Ectodermal cell (in vitro differentiated cells): ENCODE data around the gene AMIGO1.

ENCODE experiments used
- H3K27ac ChIP-seq: 2 replicates; pipeline ENCODE4 v1.7.0; 2013; ENCODE audit warnings: mild to moderate bottlenecking, low read depth, low read length; ENCODE audit not compliant: insufficient read depth, poor library complexity, severe bottlenecking
- H3K27me3 ChIP-seq: 2 replicates; pipeline ENCODE4 v1.7.0; 2013; ENCODE audit warnings: mild to moderate bottlenecking, low read length; ENCODE audit not compliant: insufficient read depth, control insufficient read depth, poor library complexity, severe bottlenecking
- H3K36me3 ChIP-seq: one replicate; pipeline ENCODE4 v1.7.0; 2013; ENCODE audit warnings: low read length; ENCODE audit not compliant: control insufficient read depth, insufficient read depth
- H3K4me1 ChIP-seq: one replicate; pipeline ENCODE4 v1.7.0; 2013; ENCODE audit warnings: low read length; ENCODE audit not compliant: control insufficient read depth, insufficient read depth
- H3K4me3 ChIP-seq: 2 replicates; pipeline ENCODE4 v1.7.0; 2013; ENCODE audit warnings: low read depth, low read length, control low read depth; ENCODE audit not compliant: insufficient read depth
- H3K9me3 ChIP-seq: 2 replicates; pipeline ENCODE4 v1.7.0; 2013; ENCODE audit warnings: mild to moderate bottlenecking, low read length, moderate library complexity; ENCODE audit not compliant: control insufficient read depth
- WGBS, 2 experiments: methylation state at CpG; one replicate each; pipeline ENCODE4 v1.1.7; 2013; ENCODE audit warnings: missing lambda C conversion rate in 2 of 2; 5-methylcytosine and 5-hydroxymethylcytosine counted together

Gene AMIGO1

DNA sequence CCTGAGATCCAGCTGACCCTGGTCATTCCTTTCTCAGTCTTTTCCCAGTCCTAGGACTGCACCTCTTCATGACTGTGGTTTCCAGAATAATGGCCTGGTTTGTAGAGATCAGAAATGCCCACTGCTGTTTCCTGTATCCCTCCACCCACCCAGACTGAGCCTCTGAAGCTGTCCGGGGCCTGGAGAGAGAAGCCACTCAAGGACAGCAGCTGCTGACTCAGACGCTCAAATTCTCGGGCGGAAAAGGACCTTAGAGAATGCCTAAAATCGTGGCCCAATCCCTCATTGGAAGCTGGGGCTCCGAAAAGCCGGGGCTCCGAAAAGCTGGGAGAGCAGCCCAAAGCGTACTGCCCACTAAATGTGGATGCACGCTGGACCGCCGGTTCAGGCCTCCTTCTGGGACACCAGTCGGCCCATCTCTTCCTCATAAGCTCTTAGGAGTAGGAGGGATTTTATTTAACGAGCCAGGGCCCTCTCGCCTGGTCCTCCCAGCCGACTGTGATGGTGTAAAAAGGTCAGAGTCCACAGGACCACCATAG lies 22.4 kb upstream of the AMIGO1 start:
- Histone ChIP-seq H3K36me3 (no peaks in the 10 kb centered on the region), H3K27me3 (no peaks in the 10 kb centered on the region), H3K4me1 (peaks cover 18% of the 10 kb centered on the region), H3K4me3 (no peak overlapping the region), H3K27ac (no peak overlapping the region), H3K9me3 (no peaks in the 10 kb centered on the region)
- WGBS, 2 experiments: 70% methylated on average over 16 of the region's 16 CpGs

DNA sequence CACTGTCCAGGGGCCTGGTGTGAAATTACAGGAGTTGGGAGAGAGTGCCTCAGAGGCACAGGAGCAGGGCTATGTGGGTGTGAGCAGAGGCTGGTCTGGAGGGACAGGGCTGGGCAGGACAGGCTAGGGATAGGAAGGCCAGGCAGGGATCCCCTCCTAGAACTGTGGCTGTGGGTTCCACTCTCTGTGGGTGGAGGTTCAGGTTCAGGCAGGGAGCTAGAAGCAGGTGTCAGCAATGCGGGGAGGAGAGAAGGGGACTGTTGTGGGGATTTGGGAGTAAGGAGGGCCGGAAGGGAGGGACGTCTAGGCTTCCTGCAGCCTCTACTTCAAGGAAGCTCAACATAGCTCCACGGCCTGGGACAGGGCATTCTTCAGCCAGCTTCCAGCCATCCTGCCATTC lies 21.9 kb upstream of the AMIGO1 start:
- 89 to 92% methylated on average over 4 of the region's 4 CpGs for WGBS, 2 experiments
- Histone ChIP-seq H3K27me3 (no peaks in the 10 kb centered on the region), H3K36me3 (no peaks in the 10 kb centered on the region), H3K4me3 (no peak overlapping the region), H3K27ac (no peak overlapping the region), H3K4me1 (peaks cover 18% of the 10 kb centered on the region), H3K9me3 (no peaks in the 10 kb centered on the region)

DNA sequence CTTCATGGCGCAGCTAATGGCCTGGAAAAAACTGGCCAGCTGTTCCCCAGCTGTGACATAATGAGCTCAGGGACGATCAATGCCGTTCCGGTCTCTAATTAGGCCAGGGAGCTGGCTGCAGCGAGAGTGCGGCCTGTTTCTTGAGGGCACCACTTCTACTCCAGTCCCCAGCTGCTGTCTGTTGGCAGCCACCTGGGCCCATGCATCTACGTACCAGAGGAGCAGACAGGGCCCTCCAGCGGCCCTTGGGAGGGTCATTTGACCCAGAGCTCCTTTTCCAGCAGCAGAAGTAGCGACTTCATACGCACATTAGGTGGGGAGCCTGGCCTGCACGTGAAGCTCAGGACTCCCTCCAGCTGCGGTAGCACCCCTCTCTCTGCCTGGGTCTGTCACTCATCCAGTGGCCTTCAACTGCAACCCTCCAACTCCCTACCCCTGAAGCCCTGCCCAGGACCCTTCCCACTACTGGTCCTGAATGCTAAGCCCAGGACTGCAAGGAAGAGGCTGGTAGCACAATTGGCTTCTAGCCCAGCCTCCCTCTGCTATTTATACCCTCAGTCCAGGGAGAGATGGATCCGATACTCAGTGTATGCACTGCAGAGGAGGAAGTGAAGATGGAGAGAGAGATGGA lies 21.0 kb upstream of the AMIGO1 start:
- Histone ChIP-seq H3K36me3 (no peaks in the 10 kb centered on the region), H3K27me3 (no peaks in the 10 kb centered on the region), H3K4me1 (peaks cover 11% of the 10 kb centered on the region), H3K27ac (no peak overlapping the region), H3K9me3 (no peaks in the 10 kb centered on the region), H3K4me3 (no peak overlapping the region)
- 82 to 85% methylated on average over 13 of the region's 13 CpGs for WGBS, 2 experiments

DNA sequence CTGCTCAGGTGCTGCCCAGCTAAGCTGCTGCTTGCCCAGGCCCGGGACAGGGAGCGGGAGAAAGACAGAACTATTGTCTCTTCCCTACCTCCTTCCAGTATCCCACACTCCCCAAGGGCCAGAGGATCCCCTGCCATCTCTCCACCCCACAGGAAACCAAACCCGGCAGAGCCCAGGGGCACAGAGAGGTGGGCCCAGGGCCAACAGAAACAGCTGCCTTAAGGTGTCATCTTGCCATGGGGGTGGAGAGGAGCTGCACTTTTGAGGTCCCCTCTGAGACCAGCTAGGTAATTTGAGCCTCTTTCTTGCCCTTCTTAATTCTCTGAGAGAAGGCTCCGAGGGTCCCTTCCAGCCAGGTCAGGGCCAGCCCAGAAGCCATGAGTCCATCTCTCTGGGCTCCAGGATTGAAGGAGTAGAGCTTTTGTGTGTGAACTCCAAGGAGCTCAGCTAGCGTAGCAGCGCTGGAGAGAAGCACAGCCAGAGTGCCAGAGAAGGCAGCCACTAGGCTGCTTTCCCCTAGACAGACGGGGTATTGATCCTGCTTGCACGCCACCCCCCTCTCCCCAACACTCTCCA lies 20.4 kb upstream of the AMIGO1 start:
- H3K4me3 ChIP-seq: no peak overlapping the region
- no peaks in the 10 kb centered on the region for H3K9me3 ChIP-seq
- WGBS, 2 experiments: 80 to 82% methylated on average over 8 of the region's 8 CpGs
- H3K4me1 ChIP-seq: peaks cover 9% of the 10 kb centered on the region
- H3K27me3 ChIP-seq: no peaks in the 10 kb centered on the region
- H3K27ac ChIP-seq: no peak overlapping the region
- no peaks in the 10 kb centered on the region for H3K36me3 ChIP-seq

DNA sequence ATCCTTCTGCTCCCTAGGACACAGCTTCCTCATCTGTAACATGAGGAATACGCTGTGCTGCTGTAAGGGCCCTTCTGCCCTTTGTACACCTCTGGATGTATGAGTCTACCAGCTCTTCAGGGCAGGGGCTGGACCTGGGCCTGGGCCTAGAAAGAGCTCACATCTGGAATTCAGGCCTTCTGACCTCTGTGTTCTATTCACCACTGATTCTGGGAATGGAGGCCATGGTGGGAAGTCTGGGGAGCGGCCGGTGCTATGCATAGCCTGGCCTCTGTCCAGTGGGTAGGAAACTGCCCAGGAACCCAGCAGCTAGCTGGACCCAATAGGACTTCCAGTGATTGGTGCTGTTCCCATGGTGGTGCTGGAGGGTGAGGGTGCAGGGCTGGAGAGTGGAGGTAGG lies 19.2 kb upstream of the AMIGO1 start:
- 95 to 96% methylated on average over 3 of the region's 3 CpGs for WGBS, 2 experiments

DNA sequence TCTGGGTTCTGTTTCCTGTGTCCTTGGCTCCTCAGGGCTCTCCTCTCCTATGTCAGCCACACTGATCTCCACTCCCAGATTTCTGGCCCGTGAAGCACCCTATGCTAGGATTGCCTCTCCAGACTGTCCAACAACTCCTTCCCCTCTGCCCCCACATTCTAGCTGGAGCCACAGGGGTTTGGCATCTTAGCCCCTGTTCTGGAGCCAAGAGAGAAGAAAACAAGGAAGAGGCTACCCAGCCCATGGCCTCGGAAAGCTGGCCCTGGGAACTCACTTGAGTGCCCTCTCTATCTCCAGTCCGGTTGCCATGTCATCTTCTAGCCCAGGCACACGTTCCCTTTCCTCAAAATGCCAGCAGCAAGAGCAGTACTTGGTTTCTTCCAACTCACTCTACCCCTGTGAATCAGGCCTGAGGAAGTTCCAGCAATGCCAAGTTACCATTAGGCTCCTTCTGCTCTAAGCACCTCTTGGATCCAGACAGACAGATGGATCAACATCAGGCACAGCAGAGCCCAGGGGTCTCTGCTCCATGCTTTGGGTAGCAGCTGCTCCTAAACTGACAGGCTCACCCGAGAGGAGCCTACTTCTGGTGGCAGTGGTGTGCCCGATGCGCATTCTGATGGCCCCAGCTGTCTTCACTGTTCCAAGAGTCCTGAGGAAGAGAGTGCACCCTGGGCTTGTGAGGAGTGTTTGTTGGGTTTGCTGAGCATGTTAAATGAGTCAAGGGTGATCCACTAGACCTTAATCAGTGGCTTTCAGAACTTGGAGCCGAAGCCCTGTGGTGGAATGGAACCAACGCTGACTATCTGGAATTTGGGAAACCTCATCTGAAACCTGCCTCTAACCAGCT lies 18.5 kb upstream of the AMIGO1 start:
- Histone ChIP-seq H3K27me3 (no peaks in the 10 kb centered on the region), H3K36me3 (no peaks in the 10 kb centered on the region)
- WGBS, 2 experiments: 90 to 91% methylated on average over 9 of the region's 9 CpGs

More for the DNA sequence above, 19.2 kb upstream of the AMIGO1 start:
- Histone ChIP-seq H3K4me3 (no peak overlapping the region), H3K9me3 (no peaks in the 10 kb centered on the region), H3K27me3 (no peaks in the 10 kb centered on the region), H3K36me3 (no peaks in the 10 kb centered on the region), H3K27ac (no peak overlapping the region), H3K4me1 (peaks cover 9% of the 10 kb centered on the region)

DNA sequence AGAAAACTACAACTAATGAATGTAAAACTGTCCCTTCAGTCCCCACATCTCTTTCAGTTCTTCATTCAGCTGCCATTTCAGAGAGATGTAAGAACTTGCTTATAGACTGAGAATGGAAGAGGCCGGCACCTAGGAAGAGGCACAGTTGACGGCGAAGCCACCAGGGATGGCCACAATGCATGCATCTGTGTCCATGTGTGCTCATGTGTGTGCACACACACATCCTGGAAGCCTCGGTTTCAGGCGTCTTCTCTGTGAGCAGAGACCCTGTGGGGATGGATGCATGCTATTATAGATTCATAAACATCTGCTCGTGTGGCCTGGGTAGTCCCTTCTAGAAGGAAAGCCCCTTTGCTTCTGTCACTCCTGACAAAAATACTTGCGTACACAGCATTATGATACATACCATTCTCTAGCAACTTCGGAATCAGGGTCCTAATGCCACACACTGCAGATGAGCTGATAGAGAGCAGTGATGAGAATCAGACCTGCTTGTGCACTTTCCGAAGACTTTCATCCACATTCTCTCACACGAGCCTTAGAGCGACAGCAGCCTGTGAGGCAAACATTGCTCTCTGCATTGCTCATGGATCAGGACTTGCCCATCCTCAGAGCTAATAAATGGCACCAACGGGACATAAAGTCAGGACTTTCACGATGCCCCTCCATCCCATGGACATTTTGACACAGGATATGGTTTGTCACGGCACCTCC lies 17.7 kb upstream of the AMIGO1 start:
- WGBS, 2 experiments: 89 to 94% methylated on average over 14 of the region's 14 CpGs
- Histone ChIP-seq H3K4me3 (no peak overlapping the region), H3K27ac (no peak overlapping the region), H3K9me3 (no peaks in the 10 kb centered on the region), H3K27me3 (no peaks in the 10 kb centered on the region), H3K36me3 (no peaks in the 10 kb centered on the region), H3K4me1 (peaks cover 9% of the 10 kb centered on the region)

More for the DNA sequence above, 18.5 kb upstream of the AMIGO1 start:
- no peak overlapping the region for H3K27ac ChIP-seq
- H3K9me3 ChIP-seq: no peaks in the 10 kb centered on the region
- H3K4me1 ChIP-seq: peaks cover 9% of the 10 kb centered on the region
- no peak overlapping the region for H3K4me3 ChIP-seq

DNA sequence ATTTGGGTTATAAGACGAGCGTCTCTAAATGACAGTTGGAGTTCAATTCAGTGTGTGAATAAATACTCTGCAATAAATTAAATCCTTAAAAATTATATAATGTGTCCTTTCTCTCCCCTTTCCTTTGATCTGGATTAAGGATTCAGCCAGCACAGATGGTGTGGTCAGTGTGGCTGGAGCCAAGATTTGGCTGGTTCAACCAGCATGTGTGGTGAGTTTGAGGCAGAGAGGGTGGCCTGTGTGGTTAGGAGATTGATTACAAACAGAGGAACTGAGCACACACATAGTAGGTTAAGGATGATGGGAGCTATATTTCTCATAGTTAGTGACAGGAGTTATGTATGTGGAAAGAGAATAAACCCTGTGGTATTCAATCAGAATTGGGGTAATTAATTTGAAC lies 14.2 kb upstream of the AMIGO1 start:
- H3K36me3 ChIP-seq: no peaks in the 10 kb centered on the region
- no peak overlapping the region for H3K4me3 ChIP-seq
- H3K27me3 ChIP-seq: no peaks in the 10 kb centered on the region
- no peaks in the 10 kb centered on the region for H3K4me1 ChIP-seq
- H3K9me3 ChIP-seq: no peaks in the 10 kb centered on the region
- WGBS, 2 experiments: no CpG with 5 or more reads among the region's 2 CpGs
- H3K27ac ChIP-seq: no peak overlapping the region

DNA sequence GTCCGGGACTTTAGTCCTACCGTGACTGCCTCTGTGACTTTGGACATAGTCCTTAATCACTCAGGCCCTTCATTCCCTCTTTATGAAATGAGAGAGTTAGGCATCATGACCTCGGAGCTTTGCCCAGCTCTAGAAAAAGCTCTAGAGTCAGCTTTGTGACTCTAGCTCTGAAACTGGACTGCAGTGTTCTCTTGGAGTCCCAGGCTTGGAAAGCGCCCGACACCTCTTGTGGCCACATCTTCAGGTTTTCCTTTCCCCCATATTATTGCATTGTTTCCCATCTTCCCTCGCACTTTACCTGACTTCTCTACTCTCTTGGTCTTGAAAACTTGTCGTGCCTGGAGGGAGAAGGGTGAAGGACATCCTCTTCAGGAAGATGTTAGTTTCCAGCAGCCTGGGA lies 12.5 kb upstream of the AMIGO1 start:
- 93 to 94% methylated on average over 6 to 7 of the region's 7 CpGs for WGBS, 2 experiments
- Histone ChIP-seq H3K36me3 (no peaks in the 10 kb centered on the region), H3K27me3 (no peaks in the 10 kb centered on the region), H3K4me3 (no peak overlapping the region), H3K27ac (no peak overlapping the region), H3K9me3 (no peaks in the 10 kb centered on the region), H3K4me1 (no peaks in the 10 kb centered on the region)
